ENCODE data around the gene DDX6.
"Not testable (repeated sequence)": the region's sequence is repeated elsewhere in the genome, so short reads cannot be mapped to it uniquely, and the experiment has no call there.

The DDX6 gene

DNA sequence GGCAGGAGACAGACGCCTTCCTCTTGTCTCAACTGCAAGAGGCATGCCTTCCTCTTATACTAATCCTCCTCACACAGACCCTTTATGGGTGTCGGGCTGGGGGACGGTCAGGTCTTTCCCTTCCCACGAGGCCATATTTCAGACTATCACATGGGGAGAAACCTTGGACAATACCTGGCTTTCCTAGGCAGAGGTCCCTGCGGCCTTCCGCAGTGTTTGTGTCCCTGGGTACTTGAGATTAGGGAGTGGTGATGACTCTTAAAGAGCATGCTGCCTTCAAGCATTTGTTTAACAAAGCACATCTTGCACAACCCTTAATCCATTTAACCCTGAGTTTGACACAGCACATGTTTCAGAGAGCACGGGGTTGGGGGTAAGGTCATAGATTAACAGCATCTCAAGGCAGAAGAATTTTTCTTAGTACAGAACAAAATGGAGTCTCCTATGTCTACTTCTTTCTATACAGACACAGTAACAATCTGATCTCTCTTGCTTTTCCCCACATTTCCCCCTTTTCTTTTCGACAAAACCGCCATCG lies 69.4 kb downstream of the DDX6 start:
- H3K4me1 ChIP-seq (ENCODE audit: insufficient read depth, poor library complexity, severe bottlenecking) = peaks cover 11% of the 10 kb centered on the region

DNA sequence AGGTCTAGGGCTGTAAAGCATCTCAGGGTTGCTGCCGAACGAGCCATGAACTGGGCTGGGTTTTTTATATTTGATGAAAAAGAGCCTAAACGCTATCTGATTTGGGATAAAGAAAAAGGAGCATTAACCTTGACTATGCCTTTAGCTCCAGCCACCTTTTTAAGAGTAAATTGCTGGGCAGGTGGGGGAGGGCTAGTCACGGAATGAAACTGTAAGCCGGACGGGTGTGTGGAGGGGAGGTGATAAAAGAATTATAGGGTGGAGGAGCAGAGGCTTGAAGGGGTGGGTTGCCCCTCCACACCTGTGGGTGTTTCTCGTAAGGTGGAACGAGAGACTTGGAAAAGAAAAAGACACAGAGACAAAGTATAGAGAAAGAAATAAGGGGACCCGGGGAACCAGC lies 70.2 kb downstream of the DDX6 start:
- not testable (repeated sequence) for H3K27ac ChIP-seq (ENCODE audit: poor library complexity, severe bottlenecking); H3K9me3 ChIP-seq (ENCODE audit: severe bottlenecking); H3K4me3 ChIP-seq (ENCODE audit: severe bottlenecking); DNase-seq (ENCODE audit: low spot score); H3K27me3 ChIP-seq (ENCODE audit: insufficient read depth, poor library complexity, severe bottlenecking); ATAC-seq (ENCODE audit: low read depth); H3K36me3 ChIP-seq (ENCODE audit: low read depth)
- H3K4me1 ChIP-seq (ENCODE audit: insufficient read depth, poor library complexity, severe bottlenecking) = peaks cover 13% of the 10 kb centered on the region

More for the DNA sequence above, 69.4 kb downstream of the DDX6 start:
- H3K36me3 ChIP-seq (ENCODE audit: low read depth); H3K27ac ChIP-seq (ENCODE audit: poor library complexity, severe bottlenecking); DNase-seq (ENCODE audit: low spot score); H3K4me3 ChIP-seq (ENCODE audit: severe bottlenecking); H3K27me3 ChIP-seq (ENCODE audit: insufficient read depth, poor library complexity, severe bottlenecking); H3K9me3 ChIP-seq (ENCODE audit: severe bottlenecking); ATAC-seq (ENCODE audit: low read depth): not testable (repeated sequence)

DNA sequence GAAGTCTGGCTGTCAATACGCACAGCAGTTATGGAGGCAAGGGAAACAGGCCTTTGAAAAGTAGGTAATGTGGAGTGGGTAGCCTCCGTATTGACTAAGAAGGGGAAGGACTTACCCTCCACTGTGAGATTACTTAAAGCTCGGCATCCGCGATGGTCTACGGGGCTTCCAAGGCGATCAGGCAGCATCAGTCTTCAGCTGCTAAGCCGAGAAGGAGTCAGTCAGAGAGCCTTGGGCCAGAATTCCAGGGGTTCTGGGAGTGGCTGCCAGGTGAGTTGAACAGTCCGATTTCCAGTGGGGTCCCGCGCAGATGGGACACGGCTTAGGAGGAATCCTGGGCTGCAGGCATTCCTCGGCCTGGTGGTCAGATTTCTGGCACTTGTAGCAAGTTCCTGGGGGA lies 70.9 kb downstream of the DDX6 start:
- not testable (repeated sequence) for H3K9me3 ChIP-seq (ENCODE audit: severe bottlenecking); H3K36me3 ChIP-seq (ENCODE audit: low read depth); H3K4me3 ChIP-seq (ENCODE audit: severe bottlenecking); ATAC-seq (ENCODE audit: low read depth); DNase-seq (ENCODE audit: low spot score); H3K27ac ChIP-seq (ENCODE audit: poor library complexity, severe bottlenecking); H3K27me3 ChIP-seq (ENCODE audit: insufficient read depth, poor library complexity, severe bottlenecking)
- H3K4me1 ChIP-seq (ENCODE audit: insufficient read depth, poor library complexity, severe bottlenecking) = peaks cover 16% of the 10 kb centered on the region

DNA sequence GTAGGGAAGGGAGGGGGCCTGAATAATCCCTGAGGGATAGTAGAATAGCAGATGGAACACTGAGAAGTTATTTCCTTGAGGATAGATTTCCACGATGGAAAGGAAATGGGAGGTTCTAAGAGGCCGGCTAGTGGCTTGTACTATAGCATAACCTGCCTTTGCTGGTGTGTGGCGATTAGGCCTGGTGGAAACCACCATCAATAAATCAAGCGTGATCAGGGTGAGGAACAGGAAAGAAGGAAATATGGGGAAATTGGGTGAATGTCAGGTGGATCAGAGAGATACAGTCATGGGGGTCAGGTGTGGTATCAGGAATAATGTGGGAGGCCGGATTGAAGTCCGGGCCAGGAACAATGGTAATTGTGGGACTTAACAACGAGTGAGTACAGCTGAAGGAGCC lies 72.4 kb downstream of the DDX6 start:
- not testable (repeated sequence) for H3K36me3 ChIP-seq (ENCODE audit: low read depth); DNase-seq (ENCODE audit: low spot score); H3K9me3 ChIP-seq (ENCODE audit: severe bottlenecking); H3K27me3 ChIP-seq (ENCODE audit: insufficient read depth, poor library complexity, severe bottlenecking); ATAC-seq (ENCODE audit: low read depth); H3K4me3 ChIP-seq (ENCODE audit: severe bottlenecking)
- Histone ChIP-seq H3K4me1 (ENCODE audit: insufficient read depth, poor library complexity, severe bottlenecking) (peaks cover 16% of the 10 kb centered on the region), H3K27ac (ENCODE audit: poor library complexity, severe bottlenecking) (peak overlapping the region; percentile 32)

DNA sequence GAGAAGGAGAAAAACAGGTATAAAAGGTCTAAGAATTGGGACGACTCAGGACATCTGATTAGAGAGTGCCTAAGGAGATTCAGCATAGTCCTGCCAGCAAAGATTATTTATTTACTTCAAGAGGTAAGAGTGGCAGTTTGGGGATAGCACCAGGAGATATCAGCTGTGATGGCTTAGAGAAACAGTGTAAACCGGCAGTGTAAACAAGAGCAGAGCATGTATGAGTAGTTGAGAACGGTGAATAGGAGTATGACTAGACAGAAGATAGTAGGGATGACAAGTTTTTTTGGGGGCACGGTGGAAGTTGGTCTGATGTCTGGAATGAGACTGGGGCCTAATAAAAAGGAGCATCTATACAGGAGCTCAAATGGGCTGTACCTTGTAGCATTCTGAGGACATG lies 73.2 kb downstream of the DDX6 start:
- not testable (repeated sequence) for H3K27me3 ChIP-seq (ENCODE audit: insufficient read depth, poor library complexity, severe bottlenecking); H3K4me3 ChIP-seq (ENCODE audit: severe bottlenecking); DNase-seq (ENCODE audit: low spot score); H3K9me3 ChIP-seq (ENCODE audit: severe bottlenecking); H3K27ac ChIP-seq (ENCODE audit: poor library complexity, severe bottlenecking); H3K36me3 ChIP-seq (ENCODE audit: low read depth); ATAC-seq (ENCODE audit: low read depth)
- H3K4me1 ChIP-seq (ENCODE audit: insufficient read depth, poor library complexity, severe bottlenecking) = peaks cover 16% of the 10 kb centered on the region

DNA sequence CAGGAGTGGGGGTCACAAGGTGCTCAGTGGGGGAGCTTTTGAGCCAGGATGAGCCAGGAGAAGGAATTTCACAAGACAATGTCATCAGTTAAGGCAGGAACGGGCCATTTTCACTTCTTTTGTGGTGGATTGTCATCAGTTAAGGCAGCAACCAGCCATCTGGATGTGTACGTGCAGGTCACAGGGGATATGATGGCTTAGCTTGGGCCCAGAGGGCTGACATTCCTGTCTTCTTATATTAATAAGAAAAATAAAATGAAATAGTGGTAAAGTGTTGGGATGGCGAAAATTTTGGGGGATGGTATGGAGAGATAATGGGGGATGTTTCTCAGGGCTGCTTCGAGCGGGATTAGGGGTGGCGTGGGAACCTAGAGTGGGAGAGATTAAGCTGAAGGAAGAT lies 73.7 kb downstream of the DDX6 start:
- not testable (repeated sequence) for ATAC-seq (ENCODE audit: low read depth); H3K4me3 ChIP-seq (ENCODE audit: severe bottlenecking); H3K36me3 ChIP-seq (ENCODE audit: low read depth); H3K27me3 ChIP-seq (ENCODE audit: insufficient read depth, poor library complexity, severe bottlenecking); DNase-seq (ENCODE audit: low spot score); H3K27ac ChIP-seq (ENCODE audit: poor library complexity, severe bottlenecking); H3K9me3 ChIP-seq (ENCODE audit: severe bottlenecking)
- peaks cover 16% of the 10 kb centered on the region for H3K4me1 ChIP-seq (ENCODE audit: insufficient read depth, poor library complexity, severe bottlenecking)

DNA sequence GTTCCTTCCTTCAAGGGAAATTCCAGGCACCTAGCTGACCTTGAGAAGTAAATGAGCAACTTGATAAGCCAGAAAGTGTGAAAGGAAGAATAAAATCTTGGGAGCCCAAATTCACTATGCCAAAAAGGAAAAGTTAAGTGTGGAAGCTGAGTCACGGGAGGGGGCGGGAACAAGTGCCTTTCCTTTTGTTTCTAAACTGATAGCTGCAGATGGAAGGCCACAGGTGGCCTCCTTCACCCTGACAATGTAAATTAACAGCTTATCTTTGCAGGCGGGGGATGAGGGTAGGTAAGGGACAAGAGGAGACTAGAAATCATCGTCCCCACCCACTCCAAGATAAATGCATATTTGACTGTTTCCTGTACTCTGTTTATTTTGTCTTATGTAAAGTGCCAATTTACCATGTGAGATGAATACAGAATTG lies 75.1 kb downstream of the DDX6 start:
- DNase-seq (ENCODE audit: low spot score) = no peak
- H3K4me3 ChIP-seq (ENCODE audit: severe bottlenecking) = no peak overlapping the region

More for the DNA sequence above, 75.1 kb downstream of the DDX6 start:
- Histone ChIP-seq H3K36me3 (ENCODE audit: low read depth) (no peaks in the 10 kb centered on the region), H3K4me1 (ENCODE audit: insufficient read depth, poor library complexity, severe bottlenecking) (peaks cover 16% of the 10 kb centered on the region), H3K9me3 (ENCODE audit: severe bottlenecking) (no peaks in the 10 kb centered on the region), H3K27me3 (ENCODE audit: insufficient read depth, poor library complexity, severe bottlenecking) (no peaks in the 10 kb centered on the region), H3K27ac (ENCODE audit: poor library complexity, severe bottlenecking) (no peak overlapping the region)
- TF ChIP-seq, protein P1, sequence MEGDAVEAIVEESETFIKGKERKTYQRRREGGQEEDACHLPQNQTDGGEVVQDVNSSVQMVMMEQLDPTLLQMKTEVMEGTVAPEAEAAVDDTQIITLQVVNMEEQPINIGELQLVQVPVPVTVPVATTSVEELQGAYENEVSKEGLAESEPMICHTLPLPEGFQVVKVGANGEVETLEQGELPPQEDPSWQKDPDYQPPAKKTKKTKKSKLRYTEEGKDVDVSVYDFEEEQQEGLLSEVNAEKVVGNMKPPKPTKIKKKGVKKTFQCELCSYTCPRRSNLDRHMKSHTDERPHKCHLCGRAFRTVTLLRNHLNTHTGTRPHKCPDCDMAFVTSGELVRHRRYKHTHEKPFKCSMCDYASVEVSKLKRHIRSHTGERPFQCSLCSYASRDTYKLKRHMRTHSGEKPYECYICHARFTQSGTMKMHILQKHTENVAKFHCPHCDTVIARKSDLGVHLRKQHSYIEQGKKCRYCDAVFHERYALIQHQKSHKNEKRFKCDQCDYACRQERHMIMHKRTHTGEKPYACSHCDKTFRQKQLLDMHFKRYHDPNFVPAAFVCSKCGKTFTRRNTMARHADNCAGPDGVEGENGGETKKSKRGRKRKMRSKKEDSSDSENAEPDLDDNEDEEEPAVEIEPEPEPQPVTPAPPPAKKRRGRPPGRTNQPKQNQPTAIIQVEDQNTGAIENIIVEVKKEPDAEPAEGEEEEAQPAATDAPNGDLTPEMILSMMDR (IDR thresholded peaks at IDR 0.05; ENCODE audit: poor library complexity, severe bottlenecking) = no peak
- ATAC-seq (ENCODE audit: low read depth) = no peak
